SH-SY5Y (cell line): Measurements from ENCODE around the gene PAPPA.

Experiments used
- GATA2 ChIP-seq: IDR thresholded peaks from 2 replicates; pipeline ENCODE4 v1.6.1; 2011; ENCODE audit warnings: mild to moderate bottlenecking, low read depth, low read length
- GATA3 ChIP-seq: IDR thresholded peaks from 2 replicates; pipeline ENCODE4 v1.6.1; 2011; ENCODE audit warnings: low read depth, mild to moderate bottlenecking, low read length, moderate library complexity

DNA sequence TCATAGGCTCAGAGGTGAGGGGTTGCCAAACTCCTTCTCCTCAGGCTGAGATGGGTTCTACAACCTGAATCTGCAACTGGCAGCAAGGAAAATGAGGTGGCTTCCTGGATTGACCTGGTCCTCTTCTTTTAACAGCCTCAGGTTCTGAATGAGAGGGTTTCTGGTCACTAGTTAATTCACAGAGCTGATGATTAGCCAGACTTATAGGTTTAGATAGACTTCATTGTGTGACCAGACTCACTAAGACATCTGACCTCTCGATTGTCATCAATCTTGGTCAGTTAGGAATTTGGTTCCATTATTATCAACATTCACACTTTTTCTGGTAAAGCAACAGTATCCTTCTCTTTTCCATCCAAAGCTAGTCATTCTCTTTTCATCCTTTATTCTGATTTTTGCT lies 257.9 kb downstream of the PAPPA start:
- TF ChIP-seq GATA3 (no peak), GATA2 (no peak)
